NCI-H146 treated with DMSO at 0.1 percent for 48 hours (cell line): ENCODE results near the gene DRC7.
"Not testable (repeated sequence)": the region's sequence is repeated elsewhere in the genome, so short reads cannot be mapped to it uniquely, and the experiment has no call there.

Source experiments
- DNase-seq: peaks from one replicate; lab custom pipeline; 2025; ENCODE audit not compliant: unreplicated experiment; lab: John Stamatoyannopoulos, UW

DRC7 gene

DNA sequence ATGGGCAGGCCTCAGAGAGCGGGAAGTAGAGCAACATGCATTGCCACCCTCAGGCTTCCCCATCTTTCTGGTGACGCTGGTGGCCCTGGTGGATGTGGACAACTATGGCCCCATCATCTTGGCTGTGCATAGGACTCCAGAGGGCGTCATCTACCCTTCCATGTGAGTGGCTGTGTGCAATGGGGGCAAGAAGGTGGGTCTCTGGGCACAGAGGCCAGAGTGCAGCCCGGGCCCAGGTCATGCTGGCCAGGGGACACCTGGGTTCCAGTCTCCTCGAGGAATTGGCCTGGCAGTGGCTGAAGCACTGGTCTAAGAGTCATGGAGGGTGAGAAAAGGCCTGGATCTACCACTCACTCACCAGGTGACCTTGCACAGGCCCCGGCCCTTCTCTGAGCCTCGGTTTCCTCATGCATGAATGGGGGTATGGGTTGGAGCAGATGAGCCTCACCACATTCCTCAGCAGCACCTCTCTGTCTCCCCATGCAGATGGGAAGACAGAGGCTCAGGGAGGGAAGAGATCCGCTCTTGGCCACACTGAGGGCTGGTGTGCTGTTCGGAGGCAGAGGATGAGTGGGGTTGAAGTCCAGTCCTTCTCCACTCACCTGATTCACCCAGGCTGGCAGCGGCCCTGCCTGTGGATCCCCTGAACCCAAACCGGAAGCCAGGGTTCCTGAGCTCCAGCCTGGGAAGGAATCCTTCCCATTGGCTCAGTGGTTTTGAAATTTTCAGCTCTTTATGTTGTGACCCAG lies 33.7 kb upstream of the DRC7 start:
- DNase-seq, result no peak

DNA sequence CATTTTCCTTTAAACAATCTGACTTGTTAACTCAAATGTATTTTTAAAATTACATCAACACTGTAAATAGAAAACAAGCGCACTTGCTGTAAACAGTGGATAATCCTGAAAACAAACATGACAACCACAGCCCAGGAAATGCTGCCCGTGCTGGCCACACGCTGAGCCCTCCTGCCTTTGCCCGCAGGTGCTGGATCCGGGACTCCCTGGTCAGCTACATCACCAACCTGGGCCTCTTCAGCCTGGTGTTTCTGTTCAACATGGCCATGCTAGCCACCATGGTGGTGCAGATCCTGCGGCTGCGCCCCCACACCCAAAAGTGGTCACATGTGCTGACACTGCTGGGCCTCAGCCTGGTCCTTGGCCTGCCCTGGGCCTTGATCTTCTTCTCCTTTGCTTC lies 33.1 kb upstream of the DRC7 start:
- no peak for DNase-seq

DNA sequence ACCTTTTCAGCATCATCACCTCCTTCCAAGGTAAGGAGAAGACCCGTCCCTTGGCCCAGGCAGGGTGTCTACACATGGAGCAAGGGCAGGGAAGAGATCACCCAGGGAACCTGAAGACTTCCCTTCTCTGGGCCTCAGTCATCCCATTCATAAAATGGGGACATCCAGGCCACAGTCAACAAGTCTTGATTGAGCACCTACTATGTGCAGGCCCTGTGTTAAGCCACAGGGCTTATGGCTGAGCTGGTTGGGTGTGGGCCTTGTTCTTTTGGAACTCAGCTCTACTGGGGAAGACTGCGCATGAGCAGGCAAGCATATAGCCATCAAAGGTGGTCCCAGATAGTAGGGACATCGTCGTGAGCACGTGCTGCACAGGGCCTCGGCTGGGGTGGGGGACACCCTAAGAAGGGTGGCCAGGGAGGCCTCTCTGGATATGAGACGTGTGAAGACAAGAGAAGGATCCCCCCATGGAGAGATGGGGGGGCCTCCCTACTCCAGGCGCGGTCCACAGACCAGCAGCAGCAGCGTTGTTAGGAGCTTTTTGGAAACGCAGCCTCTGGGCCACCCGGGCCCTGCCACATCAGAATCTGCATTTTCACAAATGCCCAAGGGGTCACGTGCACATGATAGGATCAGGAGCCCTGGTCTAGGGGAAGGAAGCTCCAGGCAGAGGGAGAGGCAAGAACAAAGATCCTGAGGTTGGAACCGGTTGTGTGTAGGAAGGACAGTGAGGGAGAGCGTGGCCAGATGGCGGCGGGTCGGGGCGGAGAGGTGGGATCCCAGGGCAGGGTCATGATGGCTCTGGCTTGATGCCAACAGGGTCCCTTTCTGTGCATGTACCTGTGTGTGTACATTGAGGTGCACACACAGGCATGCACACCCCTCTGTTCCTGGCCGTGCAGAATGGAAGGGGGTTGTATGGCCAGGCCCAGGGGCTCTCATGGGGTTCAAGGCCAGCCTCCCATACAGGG lies 32.4 kb upstream of the DRC7 start:
- no peak for DNase-seq

DNA sequence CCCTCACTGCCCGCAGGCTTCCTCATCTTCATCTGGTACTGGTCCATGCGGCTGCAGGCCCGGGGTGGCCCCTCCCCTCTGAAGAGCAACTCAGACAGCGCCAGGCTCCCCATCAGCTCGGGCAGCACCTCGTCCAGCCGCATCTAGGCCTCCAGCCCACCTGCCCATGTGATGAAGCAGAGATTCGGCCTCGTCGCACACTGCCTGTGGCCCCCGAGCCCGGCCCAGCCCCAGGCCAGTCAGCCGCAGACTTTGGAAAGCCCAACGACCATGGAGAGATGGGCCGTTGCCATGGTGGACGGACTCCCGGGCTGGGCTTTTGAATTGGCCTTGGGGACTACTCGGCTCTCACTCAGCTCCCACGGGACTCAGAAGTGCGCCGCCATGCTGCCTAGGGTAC lies 31.2 kb upstream of the DRC7 start:
- no peak for DNase-seq

DNA sequence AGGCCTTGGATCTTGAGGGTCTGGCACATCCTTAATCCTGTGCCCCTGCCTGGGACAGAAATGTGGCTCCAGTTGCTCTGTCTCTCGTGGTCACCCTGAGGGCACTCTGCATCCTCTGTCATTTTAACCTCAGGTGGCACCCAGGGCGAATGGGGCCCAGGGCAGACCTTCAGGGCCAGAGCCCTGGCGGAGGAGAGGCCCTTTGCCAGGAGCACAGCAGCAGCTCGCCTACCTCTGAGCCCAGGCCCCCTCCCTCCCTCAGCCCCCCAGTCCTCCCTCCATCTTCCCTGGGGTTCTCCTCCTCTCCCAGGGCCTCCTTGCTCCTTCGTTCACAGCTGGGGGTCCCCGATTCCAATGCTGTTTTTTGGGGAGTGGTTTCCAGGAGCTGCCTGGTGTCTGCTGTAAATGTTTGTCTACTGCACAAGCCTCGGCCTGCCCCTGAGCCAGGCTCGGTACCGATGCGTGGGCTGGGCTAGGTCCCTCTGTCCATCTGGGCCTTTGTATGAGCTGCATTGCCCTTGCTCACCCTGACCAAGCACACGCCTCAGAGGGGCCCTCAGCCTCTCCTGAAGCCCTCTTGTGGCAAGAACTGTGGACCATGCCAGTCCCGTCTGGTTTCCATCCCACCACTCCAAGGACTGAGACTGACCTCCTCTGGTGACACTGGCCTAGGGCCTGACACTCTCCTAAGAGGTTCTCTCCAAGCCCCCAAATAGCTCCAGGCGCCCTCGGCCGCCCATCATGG lies 30.5 kb upstream of the DRC7 start:
- DNase-seq, result no peak

DNA sequence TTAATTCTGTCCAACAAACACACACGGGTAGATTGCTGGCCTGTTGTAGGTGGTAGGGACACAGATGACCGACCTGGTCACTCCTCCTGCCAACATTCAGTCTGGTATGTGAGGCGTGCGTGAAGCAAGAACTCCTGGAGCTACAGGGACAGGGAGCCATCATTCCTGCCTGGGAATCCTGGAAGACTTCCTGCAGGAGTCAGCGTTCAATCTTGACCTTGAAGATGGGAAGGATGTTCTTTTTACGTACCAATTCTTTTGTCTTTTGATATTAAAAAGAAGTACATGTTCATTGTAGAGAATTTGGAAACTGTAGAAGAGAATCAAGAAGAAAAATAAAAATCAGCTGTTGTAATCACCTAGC lies 30.0 kb upstream of the DRC7 start:
- DNase-seq, result no peak

DNA sequence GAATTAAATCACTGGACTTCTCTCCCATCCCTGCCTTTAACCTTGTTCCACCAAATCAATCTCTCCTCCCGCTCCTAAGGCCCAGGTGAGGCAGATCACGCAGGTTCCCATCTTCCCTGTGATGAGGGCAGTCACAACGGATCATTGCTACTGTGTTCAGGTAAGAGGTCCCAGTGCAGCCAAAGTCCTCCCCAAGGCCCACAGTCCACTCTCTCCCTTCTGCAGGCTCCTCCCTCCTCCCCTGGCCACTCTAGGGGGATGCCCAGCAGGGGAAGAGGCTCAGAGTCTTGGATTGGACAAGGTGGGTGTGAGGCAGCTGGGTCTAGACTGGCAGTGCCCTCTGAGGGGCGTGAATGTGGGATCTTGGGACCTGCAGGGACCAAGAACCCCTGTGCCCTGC lies 29.1 kb upstream of the DRC7 start:
- no peak for DNase-seq

DNA sequence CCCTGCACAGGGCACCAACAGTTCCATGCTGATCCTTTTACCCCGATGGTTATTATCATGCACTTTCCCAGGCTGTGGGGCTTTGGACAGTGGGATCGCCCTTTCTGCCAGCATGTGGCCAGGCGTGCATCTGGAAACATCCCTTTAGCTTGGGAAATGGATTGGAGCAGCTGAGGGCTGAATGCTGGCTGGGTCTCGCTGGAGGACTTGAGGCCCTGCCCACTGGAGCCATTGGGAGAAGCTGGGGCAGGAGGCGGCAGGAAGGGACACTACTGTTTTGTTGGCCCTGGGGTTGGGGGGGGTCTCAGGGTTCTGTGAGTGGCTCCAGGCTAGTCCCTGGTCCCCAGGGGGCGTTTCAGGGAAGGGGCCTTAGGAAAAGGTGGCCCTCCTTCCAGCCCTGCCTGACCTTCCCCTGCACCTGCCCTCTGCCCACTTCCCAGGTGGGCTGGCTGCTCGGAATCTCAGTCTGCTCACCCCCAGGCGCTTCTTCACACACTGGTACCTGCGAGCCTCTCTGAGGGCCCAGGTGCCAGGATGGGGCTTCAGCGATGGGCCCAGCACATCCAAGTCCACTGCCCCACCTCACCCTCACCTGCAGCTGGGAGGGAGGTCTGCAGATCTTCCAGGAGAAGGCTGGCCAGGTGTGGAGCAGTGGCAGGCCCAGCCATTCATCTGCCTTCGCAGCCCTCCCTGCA lies 28.1 kb upstream of the DRC7 start:
- DNase-seq, result no peak

DNA sequence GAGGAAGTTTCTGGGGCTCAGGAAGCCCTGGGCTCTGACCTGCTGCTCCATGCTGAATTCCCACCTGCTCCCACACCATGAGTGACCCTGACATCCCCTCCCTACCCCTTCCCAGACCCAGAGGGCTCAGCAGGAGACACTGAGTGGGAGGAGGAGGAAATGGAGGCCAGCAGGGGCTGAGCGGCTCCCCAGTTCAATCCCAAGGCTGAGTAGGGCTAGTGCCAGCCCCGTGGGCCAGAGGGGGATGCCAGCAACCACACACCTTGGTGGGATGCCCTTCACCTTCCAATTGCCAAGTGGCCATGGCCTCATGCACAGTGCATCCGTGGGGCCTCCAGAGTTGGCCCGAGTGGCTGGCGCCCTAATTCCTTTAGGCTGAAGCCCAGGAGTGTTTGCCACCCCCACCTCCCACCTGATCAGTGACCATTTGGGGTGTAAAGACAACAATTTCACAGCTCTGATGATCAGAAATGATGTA lies 27.5 kb upstream of the DRC7 start:
- no peak for DNase-seq

DNA sequence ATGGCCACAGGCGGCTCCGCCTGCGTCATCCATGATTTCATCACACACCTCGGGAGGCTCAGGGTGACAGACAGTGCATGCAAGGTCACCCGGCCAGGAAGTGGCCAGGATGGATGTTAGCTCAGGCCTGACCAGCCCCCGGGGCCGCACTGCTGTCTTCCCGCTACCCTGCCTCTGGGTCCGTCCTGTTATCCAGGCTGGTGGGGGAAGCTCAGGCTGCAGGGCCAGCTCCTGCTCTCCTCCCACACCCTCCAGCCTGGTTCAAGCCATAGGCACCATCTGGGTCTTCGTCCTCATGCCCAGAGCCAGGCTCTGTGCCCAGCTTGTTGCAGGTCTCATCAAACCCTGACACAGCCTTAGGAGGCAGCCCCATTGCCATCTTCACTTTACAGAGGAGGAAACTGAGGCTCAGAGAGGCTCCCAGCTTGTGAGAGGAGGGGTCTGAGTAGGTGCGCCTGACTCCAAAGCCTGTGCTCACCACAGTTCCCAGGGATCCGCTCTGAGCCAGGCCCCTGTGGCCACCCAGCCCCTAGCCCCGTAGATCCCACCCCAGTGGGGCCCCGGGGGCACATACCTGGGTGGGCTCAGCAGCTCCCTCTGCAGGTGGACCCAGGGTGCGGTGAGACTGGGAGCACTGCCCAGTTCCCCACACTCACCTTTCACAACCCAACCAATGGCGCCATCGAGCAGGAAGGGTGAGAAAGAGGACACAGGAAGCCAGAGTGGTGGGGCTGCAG lies 26.9 kb upstream of the DRC7 start:
- no peak for DNase-seq

DNA sequence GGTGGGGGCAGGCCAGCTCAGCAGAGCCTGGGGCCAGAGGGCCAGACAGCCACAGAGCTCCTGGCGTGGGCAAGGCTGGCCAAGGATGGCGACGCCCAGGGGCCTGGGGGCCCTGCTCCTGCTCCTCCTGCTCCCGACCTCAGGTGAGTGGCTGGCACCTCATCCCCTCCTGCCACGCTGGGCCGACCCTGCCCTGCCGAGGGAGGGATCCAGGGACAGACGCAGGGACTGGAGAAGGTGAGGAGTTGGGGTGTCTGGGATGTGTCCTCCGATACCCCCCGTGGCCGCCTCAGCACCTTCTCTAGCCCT lies 26.4 kb upstream of the DRC7 start, which contains the start of gene ADGRG3:
TSS of gene ADGRG3 (plus strand) at position 44 of the 309 bp plus-strand sequence. CDS start at position 86, 42 bp downstream.
- DNase-seq, result no peak

DNA sequence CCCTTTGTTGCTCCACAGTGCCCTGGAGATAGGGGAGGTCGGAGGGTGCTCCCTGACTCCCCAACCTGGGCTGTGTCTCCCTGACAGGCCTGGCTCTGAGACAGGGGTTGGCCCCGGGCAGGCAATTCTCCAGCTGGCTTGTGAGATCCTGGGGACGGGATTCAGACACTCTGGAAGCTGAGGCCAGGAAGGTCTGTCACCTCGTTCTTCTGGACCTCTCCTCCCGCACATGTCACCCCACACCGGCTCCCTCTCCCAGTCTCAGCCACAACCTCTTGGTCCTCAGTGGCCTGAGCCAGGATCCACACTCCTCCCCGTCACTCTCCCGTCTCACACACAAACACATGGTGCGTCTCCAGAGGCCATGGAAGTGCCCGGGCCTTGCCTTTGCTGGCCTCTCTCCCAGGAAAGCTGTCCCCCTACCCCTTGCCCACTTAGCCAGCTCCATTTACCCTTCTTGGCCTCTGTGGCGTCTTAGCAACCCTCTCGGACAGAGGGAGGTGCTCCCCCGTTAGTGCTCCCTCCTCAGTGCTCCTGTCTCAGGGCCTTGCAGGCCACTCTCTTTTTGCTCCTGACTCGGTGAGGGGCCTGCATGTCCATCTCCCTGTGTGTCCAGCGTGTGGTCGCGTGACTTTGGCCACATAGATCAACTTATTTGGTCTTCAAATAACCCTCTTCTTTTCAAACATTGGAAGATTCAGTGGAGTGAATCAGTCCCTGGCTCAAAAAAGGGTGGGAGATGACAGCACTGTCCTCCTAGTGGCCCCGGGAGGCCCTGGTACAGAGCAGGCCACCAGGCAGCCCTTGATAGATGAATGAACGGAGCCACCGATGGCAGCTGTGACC lies 25.8 kb upstream of the DRC7 start:
- no peak for DNase-seq

DNA sequence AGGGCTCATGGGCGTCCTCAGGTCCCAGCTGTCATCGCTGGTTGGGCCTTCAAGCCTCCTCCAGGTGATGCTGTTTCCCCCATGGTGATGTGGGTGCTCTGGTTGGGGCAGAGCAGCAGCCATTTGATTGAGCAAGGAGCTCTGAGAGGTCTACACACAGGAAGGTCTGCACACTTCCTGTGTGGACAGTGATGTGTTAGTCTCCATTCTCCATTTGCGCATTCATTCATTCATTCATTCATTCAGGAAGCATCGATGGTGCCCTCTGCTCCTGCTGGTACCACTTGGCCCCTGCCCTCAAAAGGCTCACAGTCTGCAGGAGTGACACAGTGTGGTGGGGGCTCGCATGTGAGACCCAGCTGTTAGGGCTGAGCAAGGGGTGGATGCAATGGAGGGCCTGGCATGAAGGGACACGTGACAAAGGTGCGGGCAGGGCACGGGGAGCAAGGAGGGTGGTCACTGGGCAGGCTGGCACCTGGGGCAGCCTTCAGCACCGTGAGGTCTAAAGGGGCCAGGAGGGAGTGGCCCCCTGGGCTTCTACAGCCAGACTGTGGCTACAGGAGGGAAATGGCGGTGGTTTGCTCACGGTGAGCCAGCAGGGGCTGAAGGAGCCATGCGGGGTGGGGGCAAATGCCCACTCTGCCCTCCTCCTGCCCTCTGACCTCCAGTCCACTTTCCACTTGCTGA lies 25.0 kb upstream of the DRC7 start:
- DNase-seq, result no peak

DNA sequence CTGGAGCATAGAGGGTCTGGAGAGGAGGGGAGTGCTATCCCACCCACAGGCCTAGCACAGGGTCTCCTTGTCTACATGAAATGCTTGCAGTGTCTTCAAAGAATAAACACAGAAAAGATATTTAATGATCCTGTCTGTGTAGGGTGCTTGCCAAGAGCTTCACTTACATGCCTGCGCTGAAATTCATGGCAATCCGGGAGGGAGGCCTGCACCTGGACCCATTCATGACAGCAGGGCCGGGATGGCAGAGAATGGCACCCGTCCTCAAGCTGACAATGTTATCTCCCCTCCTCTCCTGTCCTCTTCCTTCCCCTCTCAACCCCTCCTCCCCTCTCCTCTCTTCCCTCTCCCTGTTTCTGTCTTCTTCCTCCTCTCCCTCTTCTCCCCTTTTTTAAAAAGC lies 24.4 kb upstream of the DRC7 start:
- no peak for DNase-seq

DNA sequence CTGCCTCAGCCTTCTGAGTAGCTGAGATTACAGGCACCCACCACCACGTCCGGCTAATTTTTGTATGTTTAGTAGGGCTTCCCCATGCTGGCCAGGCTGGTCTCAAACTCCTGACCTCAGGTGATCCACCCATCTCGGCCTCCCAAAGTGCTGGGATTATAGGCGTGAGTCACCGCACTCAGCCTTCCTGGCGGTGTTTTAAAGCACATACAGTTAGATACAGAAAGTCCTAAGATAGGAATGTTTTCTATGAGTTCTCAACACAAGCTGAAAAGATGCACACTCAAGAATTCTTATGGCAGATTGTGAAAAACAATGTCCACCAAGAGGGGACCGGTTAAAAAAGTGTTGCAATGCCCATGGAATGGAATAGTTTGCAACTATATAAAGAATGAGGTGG lies 23.2 kb upstream of the DRC7 start:
- DNase-seq, result not testable (repeated sequence)

DNA sequence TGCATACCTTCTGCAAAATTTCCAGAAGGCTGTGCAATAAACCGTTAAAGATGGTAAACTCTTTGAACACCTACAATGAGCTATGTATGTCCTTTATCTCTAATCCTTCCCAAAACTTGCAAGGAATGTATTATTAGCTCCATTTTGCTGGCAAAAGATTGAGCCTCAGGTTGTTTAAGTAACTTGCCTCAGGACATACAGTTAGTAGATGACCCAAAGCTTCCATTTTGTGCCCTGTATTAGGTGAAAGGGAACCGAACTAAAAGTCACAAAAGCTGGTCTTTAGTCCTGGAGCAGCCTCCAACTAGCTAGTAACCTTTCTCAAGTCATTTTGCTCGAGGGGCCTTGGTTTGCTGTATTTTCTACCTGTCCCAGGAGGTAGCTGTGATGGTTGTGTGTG lies 22.2 kb upstream of the DRC7 start:
- DNase-seq, result no peak

DNA sequence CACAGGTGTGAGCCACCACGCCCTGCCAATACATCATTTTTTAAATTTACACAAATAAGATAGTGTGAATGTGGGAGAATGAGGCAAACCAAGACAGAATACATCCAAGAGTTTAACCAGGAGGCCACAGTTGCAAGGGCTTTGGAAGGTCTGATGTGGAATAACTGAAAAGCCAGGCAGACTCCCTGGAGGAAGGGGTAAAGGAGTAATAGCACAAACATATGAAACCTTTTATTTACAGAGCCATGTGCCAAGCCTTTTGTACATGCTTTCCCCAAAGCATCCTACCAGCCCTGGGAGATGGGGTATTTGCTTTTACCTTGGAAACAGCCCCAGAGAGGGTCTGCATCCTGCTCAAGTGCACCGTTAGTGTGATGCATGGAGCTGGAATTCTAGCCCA lies 21.8 kb upstream of the DRC7 start:
- DNase-seq, result no peak

DNA sequence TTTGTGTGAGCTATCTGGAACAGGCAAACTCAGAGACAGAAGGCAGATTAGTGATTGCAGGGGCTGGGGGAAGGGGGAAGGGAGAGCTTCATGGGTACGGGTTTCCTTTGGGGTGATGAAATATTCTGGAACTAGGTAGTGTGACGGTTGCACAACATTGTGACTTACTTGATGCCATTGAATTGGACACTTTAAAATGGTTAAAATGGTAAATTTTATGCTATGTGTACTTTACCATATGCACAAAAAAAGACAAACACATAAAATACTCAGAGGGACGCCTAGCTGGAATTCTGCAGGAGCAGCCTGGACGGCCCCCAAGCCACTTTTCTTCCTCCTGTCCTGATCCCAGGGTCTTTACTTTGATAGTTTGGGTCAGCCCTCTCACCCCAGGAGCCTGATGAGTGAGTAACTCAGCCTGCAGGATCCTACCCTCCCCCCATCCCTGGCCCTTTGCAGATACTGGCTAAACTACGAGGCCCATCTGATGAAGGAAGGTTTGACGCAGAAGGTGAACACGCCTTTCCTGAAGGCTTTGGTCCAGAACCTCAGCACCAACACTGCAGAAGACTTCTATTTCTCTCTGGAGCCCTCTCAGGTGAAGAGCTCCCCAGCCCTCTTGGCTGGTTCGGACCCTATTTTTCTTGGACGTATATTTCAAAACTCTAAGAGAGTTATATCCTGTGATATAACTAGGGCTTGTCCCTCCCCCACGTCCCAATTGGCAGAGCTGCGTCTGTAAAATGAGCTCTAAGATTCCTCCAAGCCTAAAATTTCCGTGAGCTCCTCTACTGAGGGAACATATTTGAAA lies 18.7 kb upstream of the DRC7 start:
- no peak for DNase-seq
